Stimulated activated CD4-positive, alpha-beta T cell treated with anti-CD3 and anti-CD28 coated beads, Interleukin-15, amount 100 ng/mL, for 1 hour (primary cell): Measurements from ENCODE around the gene DCTN5.
"Not testable (repeated sequence)": the region's sequence is repeated elsewhere in the genome, so short reads cannot be mapped to it uniquely, and the experiment has no call there.

ENCODE experiments used
- DNase-seq, 2 donors: peaks; one replicate each; pipeline ENCODE4 v3.0.0-alpha.2; 2020; ENCODE audit warnings: low read depth in 1 of 2, low spot score in 1 of 2

DCTN5 gene

GRCh38 chr16:23640931-23641765 lies at the start of gene DCTN5, which contains the start of gene PALB2:
TSS of gene DCTN5 (plus strand) at chr16:23641466. CDS start at chr16:23641543, 77 bp downstream.
TSS of gene PALB2 (minus strand) at chr16:23641310. CDS start at chr16:23641157, 153 bp downstream.
- peak; percentile 66 to 74 for DNase-seq

GRCh38 chr16:23594186-23594585 lies 47.1 kb upstream of the DCTN5 start:
- no peak for DNase-seq

- DNase-seq, result no peak
Observed at GRCh38 chr16:23595246-23595950, 45.9 kb upstream of the DCTN5 start.

- DNase-seq, result peak; percentile 81 to 91
Observed at GRCh38 chr16:23595951-23596720, 45.1 kb upstream of the DCTN5 start, which contains the start of gene NDUFAB1. TSS of gene NDUFAB1 (minus strand) at chr16:23596316. CDS start at chr16:23596290, 26 bp downstream.

GRCh38 chr16:23597003-23597756 lies 44.1 kb upstream of the DCTN5 start:
- no peak for DNase-seq

GRCh38 chr16:23607726-23608125 lies 33.5 kb upstream of the DCTN5 start:
- DNase-seq, result no peak

- DNase-seq, result no peak
Observed at GRCh38 chr16:23608194-23608593, 33.1 kb upstream of the DCTN5 start.

- no peak for DNase-seq
Observed at GRCh38 chr16:23609929-23610328, 31.3 kb upstream of the DCTN5 start.

GRCh38 chr16:23610905-23611304 lies 30.4 kb upstream of the DCTN5 start:
- not testable (repeated sequence) for DNase-seq

GRCh38 chr16:23611936-23612335 lies 29.3 kb upstream of the DCTN5 start:
- no peak for DNase-seq

- DNase-seq, result no peak
Observed at GRCh38 chr16:23615805-23616204, 25.5 kb upstream of the DCTN5 start.

GRCh38 chr16:23624092-23624491 lies 17.2 kb upstream of the DCTN5 start:
- DNase-seq, result no peak

GRCh38 chr16:23629516-23629915 lies 11.8 kb upstream of the DCTN5 start:
- no peak for DNase-seq

GRCh38 chr16:23631874-23632273 lies 9.4 kb upstream of the DCTN5 start:
- not testable (repeated sequence) for DNase-seq

GRCh38 chr16:23634461-23635036 lies 6.7 kb upstream of the DCTN5 start:
- no peak for DNase-seq

- no peak for DNase-seq
Observed at GRCh38 chr16:23635958-23636357, 5.3 kb upstream of the DCTN5 start.

GRCh38 chr16:23640615-23640930 lies 693 bp upstream of the DCTN5 start:
- DNase-seq, result no peak

- DNase-seq, result no peak
Observed at GRCh38 chr16:23642246-23642774, 1.0 kb downstream of the DCTN5 start.

- DNase-seq, result no peak
Observed at GRCh38 chr16:23650674-23651416, 9.6 kb downstream of the DCTN5 start.
